VCaP (cell line): ENCODE measurements around the gene LEF1.
A peak's percentile ranks its signal among the peaks of the same experiment; 100 is the strongest.
"Not testable (repeated sequence)": the region's sequence is repeated elsewhere in the genome, so short reads cannot be mapped to it uniquely, and the experiment has no call there.

Source experiments
- H3K27ac ChIP-seq: fragments of 450-650 bp; 2 replicates; pipeline ENCODE4 v1.5.1; 2017
- TF ChIP-seq, protein P1 (sequence below): fragments of 450-650 bp; conservative IDR thresholded peaks from 2 replicates; pipeline ENCODE4 v1.5.1; 2017; ENCODE audit warnings: mild to moderate bottlenecking, moderate library complexity

LEF1 gene

GRCh38 chr4:108018884-108019187 is 149.9 kb downstream of the LEF1 start:
- H3K27ac ChIP-seq: no peak overlapping the region
- TF ChIP-seq, protein P1, sequence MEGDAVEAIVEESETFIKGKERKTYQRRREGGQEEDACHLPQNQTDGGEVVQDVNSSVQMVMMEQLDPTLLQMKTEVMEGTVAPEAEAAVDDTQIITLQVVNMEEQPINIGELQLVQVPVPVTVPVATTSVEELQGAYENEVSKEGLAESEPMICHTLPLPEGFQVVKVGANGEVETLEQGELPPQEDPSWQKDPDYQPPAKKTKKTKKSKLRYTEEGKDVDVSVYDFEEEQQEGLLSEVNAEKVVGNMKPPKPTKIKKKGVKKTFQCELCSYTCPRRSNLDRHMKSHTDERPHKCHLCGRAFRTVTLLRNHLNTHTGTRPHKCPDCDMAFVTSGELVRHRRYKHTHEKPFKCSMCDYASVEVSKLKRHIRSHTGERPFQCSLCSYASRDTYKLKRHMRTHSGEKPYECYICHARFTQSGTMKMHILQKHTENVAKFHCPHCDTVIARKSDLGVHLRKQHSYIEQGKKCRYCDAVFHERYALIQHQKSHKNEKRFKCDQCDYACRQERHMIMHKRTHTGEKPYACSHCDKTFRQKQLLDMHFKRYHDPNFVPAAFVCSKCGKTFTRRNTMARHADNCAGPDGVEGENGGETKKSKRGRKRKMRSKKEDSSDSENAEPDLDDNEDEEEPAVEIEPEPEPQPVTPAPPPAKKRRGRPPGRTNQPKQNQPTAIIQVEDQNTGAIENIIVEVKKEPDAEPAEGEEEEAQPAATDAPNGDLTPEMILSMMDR: no peak; the same call in 1 of the 2 replicates

GRCh38 chr4:108018040-108018883 is 150.5 kb downstream of the LEF1 start:
- TF ChIP-seq, protein P1: peak; percentile 99
- no peak overlapping the region for H3K27ac ChIP-seq

GRCh38 chr4:108013955-108014354 is 154.8 kb downstream of the LEF1 start:
- H3K27ac ChIP-seq: no peak overlapping the region
- TF ChIP-seq, protein P1: no peak

GRCh38 chr4:108013327-108013726 is 155.4 kb downstream of the LEF1 start:
- TF ChIP-seq, protein P1: no peak
- H3K27ac ChIP-seq: no peak overlapping the region

DNA sequence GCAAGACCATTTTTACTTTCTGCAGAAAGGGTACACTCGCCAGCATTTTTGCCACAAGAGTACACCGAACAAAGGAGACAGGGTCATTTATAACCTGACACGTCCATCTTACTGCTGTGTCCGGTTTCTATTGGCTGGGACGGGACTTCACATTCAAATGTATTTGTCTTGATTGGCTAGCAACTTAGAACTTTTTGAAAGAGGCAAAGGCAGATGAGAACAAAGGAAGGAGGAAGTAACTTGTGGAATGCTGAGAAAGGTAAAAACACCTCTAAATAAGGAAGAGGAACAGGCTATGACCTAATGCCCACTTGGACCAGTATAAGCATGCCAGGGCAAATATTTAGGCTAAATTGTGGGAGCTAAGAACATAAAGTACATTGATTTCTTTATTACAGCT is 156.3 kb downstream of the LEF1 start:
- not testable (repeated sequence) for H3K27ac ChIP-seq

GRCh38 chr4:108010167-108010566 is 158.6 kb downstream of the LEF1 start:
- no peak overlapping the region for H3K27ac ChIP-seq
- TF ChIP-seq, protein P1: no peak

GRCh38 chr4:108008721-108009120 is 160.0 kb downstream of the LEF1 start:
- TF ChIP-seq, protein P1: no peak
- no peak overlapping the region for H3K27ac ChIP-seq

- TF ChIP-seq, protein P1: no peak
Measured at GRCh38 chr4:108007984-108008383, 160.7 kb downstream of the LEF1 start.

More at GRCh38 chr4:108007984-108008383, 160.7 kb downstream of the LEF1 start:
- H3K27ac ChIP-seq: no peak overlapping the region
